PFSK-1 (cell line): Measurements from ENCODE around the gene PHLPP2.

Experiments used
- POLR2AphosphoS5 ChIP-seq: IDR thresholded peaks from 2 replicates; pipeline ENCODE4 v1.6.1; 2012; ENCODE audit warnings: low read depth, mild to moderate bottlenecking, control low read depth, low read length, moderate library complexity
- TF ChIP-seq, protein P1 (sequence below), 2 experiments: IDR thresholded peaks; 2 replicates each; pipeline versions ENCODE4 v1.6.1 to v1.8.0; 2011 to 2012; ENCODE audit warnings: low read depth in 2 of 2, low read length in 2 of 2, control low read depth in 1 of 2, inconsistent platforms in 1 of 2, mild to moderate bottlenecking in 1 of 2, moderate library complexity in 1 of 2; ENCODE audit not compliant: insufficient read depth in 1 of 2

GRCh38 chr16:71754652-71755051, 30.2 kb upstream of the PHLPP2 start:
- TF ChIP-seq, protein P1, sequence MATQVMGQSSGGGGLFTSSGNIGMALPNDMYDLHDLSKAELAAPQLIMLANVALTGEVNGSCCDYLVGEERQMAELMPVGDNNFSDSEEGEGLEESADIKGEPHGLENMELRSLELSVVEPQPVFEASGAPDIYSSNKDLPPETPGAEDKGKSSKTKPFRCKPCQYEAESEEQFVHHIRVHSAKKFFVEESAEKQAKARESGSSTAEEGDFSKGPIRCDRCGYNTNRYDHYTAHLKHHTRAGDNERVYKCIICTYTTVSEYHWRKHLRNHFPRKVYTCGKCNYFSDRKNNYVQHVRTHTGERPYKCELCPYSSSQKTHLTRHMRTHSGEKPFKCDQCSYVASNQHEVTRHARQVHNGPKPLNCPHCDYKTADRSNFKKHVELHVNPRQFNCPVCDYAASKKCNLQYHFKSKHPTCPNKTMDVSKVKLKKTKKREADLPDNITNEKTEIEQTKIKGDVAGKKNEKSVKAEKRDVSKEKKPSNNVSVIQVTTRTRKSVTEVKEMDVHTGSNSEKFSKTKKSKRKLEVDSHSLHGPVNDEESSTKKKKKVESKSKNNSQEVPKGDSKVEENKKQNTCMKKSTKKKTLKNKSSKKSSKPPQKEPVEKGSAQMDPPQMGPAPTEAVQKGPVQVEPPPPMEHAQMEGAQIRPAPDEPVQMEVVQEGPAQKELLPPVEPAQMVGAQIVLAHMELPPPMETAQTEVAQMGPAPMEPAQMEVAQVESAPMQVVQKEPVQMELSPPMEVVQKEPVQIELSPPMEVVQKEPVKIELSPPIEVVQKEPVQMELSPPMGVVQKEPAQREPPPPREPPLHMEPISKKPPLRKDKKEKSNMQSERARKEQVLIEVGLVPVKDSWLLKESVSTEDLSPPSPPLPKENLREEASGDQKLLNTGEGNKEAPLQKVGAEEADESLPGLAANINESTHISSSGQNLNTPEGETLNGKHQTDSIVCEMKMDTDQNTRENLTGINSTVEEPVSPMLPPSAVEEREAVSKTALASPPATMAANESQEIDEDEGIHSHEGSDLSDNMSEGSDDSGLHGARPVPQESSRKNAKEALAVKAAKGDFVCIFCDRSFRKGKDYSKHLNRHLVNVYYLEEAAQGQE (IDR thresholded peaks at IDR 0.05; ENCODE audit: insufficient read depth in 1 of 2, low read depth in 2 of 2, low read length in 2 of 2) = no peak
- no peak for TF ChIP-seq POLR2AphosphoS5
